Activated CD4-positive, alpha-beta T cell treated with anti-CD3 and anti-CD28 coated beads, Interleukin-2, amount 50 U/mL, for 16 hours (primary cell): ENCODE data around the gene CTDSPL.
A peak's percentile ranks its signal among the peaks of the same experiment; 100 is the strongest.
"Not testable (repeated sequence)": the region's sequence is repeated elsewhere in the genome, so short reads cannot be mapped to it uniquely, and the experiment has no call there.

Experiments
- DNase-seq: peaks from one replicate; pipeline ENCODE4 v3.0.0-alpha.2; 2020

CTDSPL gene

GRCh38 chr3:37861620-37862041 is at the start of gene CTDSPL:
CTDSPL (plus strand) TSS chr3:37861880; CDS start chr3:37862200, 320 bp downstream.
- no peak for DNase-seq

GRCh38 chr3:37812499-37812896 is 49.2 kb upstream of the CTDSPL start:
- no peak for DNase-seq

GRCh38 chr3:37813403-37813802 is 48.3 kb upstream of the CTDSPL start:
- DNase-seq: no peak

GRCh38 chr3:37814547-37814946 is 47.1 kb upstream of the CTDSPL start:
- DNase-seq: peak; percentile 14

GRCh38 chr3:37815156-37815555 is 46.5 kb upstream of the CTDSPL start:
- DNase-seq: not testable (repeated sequence)

- no peak for DNase-seq
These were observed 45.4 kb upstream of the CTDSPL start for GRCh38 chr3:37816271-37816670.

- DNase-seq: no peak
These were observed 42.1 kb upstream of the CTDSPL start for GRCh38 chr3:37819591-37819990.

- DNase-seq: no peak
These were observed 41.4 kb upstream of the CTDSPL start for GRCh38 chr3:37820286-37820685.

- no peak for DNase-seq
These were observed 38.5 kb upstream of the CTDSPL start for GRCh38 chr3:37823189-37823588.

GRCh38 chr3:37824090-37824953 is 37.4 kb upstream of the CTDSPL start:
- DNase-seq: no peak

- no peak for DNase-seq
These were observed 36.7 kb upstream of the CTDSPL start for GRCh38 chr3:37824954-37825328.

GRCh38 chr3:37825744-37826400 is 35.8 kb upstream of the CTDSPL start:
- DNase-seq: no peak

GRCh38 chr3:37826502-37826901 is 35.2 kb upstream of the CTDSPL start:
- DNase-seq: no peak

GRCh38 chr3:37826933-37827332 is 34.7 kb upstream of the CTDSPL start:
- no peak for DNase-seq

GRCh38 chr3:37832480-37832879 is 29.2 kb upstream of the CTDSPL start:
- no peak for DNase-seq

- DNase-seq: no peak
These were observed 28.1 kb upstream of the CTDSPL start for GRCh38 chr3:37833302-37834186.

- no peak for DNase-seq
These were observed 25.1 kb upstream of the CTDSPL start for GRCh38 chr3:37836589-37836988.

GRCh38 chr3:37847689-37848088 is 14.0 kb upstream of the CTDSPL start:
- DNase-seq: no peak

GRCh38 chr3:37849146-37849923 is 12.3 kb upstream of the CTDSPL start:
- DNase-seq: no peak

GRCh38 chr3:37852097-37852496 is 9.6 kb upstream of the CTDSPL start:
- DNase-seq: no peak

- DNase-seq: no peak
These were observed 8.9 kb upstream of the CTDSPL start for GRCh38 chr3:37852771-37853170.

GRCh38 chr3:37853691-37854413 is 7.8 kb upstream of the CTDSPL start:
- DNase-seq: no peak
